ENCODE measurements around the gene ARHGEF3.

The ARHGEF3 gene

DNA sequence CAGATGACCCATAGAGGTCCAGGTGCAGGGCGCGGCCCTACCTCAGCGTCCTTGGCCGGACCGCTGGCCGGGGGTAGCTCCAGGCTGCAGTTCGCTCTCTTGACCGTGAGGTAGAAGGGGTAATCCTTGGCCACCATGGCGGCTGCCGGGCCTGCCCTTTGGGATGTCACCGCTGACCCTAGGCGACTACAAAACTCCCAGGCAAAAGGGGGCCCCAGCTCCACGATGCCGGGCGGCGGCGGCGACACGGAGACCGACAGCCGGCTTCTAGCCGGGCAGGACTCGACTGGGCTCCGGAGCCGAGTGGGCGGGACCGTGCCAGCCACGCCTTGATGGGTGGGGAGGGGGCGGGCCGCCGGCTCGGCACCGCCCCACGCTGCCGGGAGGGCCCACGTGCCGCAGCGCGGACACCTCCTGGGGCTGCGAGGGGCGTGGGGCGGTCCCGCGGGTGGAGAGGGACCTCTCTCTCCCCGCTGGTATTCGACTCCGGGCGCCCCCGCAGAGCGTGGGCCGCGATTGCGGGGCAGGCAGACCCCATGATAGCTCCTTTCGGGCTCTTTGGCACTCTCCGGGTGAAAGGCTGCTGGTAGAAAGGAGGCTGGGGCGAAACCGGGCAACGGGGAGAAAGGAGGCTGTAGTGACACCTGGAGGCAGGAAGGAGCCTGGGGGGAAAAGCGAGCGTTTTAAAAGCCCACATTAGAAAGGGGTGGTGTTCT is at the start of gene ARHGEF3:
ARHGEF3 (minus strand) TSS at position 288 of the 716 bp plus-strand sequence; CDS start at position 137, 151 bp downstream.
- peak; percentile 42 to 60 for DNase-seq

DNA sequence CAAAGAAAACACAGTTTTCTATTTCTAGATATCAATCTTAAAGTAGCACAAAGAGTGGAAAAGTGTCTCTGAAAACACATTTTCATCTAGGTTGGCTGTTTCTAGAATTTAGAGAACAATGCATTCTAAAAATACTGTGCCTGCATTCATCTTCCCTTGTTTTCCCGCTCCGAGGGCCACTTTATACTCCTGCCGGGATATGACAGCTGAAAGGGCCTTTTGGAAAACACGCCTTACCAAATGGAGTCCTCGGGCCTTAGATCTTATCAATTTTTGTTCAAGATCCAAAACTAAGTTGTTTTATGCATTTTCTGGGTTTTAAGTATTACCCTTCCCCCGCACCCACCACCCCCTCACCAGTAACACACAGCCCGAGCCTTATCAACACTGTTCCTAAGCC is 47.9 kb upstream of the ARHGEF3 start:
- no peak for DNase-seq

- no peak for DNase-seq
Measured at GRCh38 chr3:56845505-56845904, 43.8 kb upstream of the ARHGEF3 start.

GRCh38 chr3:56844536-56844935 is 42.8 kb upstream of the ARHGEF3 start:
- no peak for DNase-seq

DNA sequence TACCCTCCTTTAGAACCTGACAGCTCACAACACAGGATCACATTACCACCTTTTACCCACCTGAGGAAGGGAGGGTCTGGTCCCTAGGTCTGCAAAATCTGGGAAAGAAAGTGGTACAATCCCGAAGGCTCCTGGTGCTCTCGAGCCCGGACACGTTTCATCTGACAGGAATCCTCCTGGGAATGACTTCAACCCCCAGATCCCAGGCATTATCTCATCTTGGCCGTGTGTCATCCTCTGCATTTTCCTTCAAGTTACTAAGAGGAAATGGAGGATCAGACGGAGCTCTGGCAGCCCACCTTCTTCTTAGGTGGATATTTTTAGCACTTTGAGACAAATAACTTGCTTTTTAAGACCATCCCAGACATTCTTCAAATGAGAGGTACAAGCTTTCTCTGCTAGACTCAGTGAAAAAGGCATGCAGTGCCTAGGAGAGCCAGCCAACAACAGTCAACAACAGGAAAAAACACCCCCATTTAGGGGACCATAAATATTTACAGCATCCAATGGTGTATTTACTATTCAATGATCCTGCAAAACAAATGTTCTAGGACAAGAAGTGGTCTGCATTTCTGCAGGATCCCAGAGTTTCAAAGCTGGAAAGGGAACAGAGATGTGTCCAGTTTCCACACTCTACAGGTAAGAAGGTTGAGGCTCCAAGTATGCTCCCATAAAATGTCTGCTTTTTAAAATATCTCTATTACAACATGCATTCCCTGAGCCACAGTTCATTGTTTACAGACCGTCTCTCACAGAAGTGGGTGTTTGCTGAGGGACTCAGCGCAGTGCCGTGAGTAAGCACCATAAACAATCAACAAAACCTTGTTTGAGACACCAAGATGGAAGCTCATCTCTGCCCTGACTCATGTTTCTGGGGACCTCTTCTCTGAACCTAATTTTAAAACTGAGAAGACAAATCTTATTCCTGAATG is 38.3 kb upstream of the ARHGEF3 start:
- no peak for DNase-seq

DNA sequence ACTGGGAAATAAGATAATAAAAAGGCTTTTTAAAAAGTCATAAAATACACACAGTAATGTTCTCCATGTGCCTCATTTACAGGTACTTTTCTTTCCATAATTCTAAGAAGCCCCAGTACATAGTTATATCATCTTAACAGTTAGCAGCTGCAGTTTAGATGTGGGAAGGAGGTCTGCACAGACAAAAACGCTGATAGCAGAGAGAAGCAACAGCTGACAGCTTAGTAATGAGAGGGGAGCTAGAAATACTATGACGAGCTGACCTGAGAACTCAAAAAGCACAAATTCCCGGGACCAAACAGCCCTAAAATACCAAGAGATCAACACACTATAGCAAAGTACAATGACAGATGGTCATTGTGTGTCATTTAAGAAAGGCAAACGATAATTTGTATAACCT is 36.7 kb upstream of the ARHGEF3 start:
- no peak for DNase-seq

- DNase-seq: peak in 1 of 2 donors; percentile 37
Measured at GRCh38 chr3:56837196-56837955, 35.6 kb upstream of the ARHGEF3 start.

GRCh38 chr3:56836276-56837163 is 34.8 kb upstream of the ARHGEF3 start:
- no peak for DNase-seq

- no peak for DNase-seq
Measured at GRCh38 chr3:56835650-56836227, 34.0 kb upstream of the ARHGEF3 start.

- DNase-seq: no peak
Measured at GRCh38 chr3:56833536-56833935, 31.8 kb upstream of the ARHGEF3 start.

- DNase-seq: peak in 1 of 2 donors; percentile 20
Measured at GRCh38 chr3:56833022-56833421, 31.3 kb upstream of the ARHGEF3 start.

- DNase-seq: no peak
Measured at GRCh38 chr3:56831572-56831971, 29.8 kb upstream of the ARHGEF3 start.

DNA sequence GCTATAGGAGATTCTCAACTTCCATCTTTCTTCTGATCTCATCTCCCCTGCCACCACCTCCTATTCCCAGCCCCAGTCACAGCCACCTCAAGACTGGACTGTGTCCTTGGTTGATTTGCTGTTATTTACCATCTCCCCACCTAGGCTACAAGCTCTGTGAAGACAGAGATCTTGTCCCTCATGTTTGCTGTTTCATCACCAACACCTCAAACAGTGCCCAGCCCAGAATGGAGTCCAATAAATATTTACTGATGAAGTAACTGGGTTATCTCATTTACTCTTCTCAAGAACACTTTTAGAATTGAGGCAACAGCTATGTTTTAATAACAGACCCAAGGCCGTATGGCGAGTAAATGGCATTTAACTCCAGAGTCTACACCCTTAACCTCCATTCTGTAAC is 29.1 kb upstream of the ARHGEF3 start:
- DNase-seq: no peak

DNA sequence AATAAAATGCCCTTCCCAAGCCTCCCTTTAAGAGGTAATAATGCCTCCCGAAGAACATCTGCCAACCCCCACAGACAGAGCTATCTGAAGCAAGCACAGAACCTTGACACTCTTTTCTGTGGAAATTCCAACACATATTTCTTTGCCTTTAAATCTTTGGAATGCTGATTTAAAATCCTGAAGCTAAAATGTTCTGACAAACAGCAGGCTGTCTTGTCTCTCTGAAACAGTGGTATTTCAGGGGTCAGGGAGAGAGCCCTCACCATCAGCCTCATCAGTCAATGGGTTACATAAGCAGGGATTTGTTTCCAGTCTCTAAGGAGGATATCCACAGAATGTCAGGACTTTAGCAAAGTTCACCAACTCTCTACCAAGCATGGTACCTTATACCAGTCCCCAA is 27.8 kb upstream of the ARHGEF3 start:
- DNase-seq: no peak

DNA sequence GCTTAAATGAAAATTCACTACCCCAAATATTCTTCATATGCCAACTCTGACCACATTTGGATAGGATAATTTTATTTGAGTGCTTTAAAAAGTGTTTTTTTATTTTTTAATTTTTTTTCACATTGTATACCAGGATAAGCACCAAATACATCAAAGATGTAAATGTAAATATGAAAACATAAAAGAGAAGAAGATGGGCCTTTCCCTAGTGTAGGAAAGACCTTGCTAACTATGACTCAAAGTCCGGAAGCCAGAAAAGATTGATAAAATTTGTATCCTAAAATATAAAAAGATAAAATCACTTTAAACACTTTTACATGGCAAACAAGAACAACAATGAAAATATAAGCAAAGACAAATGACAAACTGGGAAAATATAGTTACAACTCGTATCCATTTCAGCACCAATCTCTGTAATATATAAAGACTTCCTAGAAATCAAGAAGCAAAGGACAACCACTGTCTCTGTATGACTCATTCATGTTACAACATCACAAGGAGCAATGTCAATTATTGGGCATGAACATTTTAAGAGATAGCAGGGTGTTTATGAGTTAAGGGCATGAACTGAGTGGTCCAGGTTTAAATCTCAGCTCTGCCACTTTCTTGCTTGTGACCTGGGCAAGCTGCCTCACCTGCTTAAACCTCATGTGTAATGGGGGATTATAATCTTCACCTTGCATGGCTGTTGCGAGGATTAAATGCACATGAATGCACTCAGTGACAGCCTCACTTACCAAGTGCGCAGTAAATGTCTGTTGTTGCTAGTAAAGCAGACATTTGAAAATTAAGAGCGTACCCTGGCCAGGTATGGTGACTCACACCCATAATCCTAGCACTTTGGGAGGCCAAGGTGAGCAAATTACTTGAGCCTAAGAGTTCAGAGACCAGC is 25.3 kb upstream of the ARHGEF3 start:
- peak in 1 of 2 donors; percentile 73 for DNase-seq

GRCh38 chr3:56825567-56826438 is 24.1 kb upstream of the ARHGEF3 start:
- no peak for DNase-seq

- no peak for DNase-seq
Measured at GRCh38 chr3:56823984-56824703, 22.4 kb upstream of the ARHGEF3 start.

DNA sequence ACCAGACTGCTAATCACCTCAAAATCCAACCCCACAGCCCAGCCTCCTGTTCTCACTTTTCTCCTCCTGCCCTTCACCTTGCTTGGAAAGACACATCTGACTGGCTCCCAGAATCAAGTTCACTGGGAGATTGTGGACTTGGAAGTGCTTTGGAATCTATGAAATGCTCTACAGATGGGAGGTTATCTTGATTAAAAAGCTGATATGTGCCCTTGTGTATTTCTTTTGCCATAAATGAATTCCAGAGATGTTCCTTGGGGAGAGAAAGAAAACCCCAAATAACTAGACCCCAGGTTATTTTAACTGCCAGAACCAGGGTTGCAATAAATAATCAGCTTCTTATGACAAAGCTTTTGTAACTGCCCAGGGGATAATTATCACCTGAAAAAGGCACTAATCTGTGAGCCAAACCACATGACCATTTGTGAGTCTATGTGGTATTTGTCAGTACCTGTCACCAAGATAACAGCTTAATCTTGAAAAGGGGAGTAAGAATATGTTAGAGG is 21.7 kb upstream of the ARHGEF3 start:
- DNase-seq: no peak

DNA sequence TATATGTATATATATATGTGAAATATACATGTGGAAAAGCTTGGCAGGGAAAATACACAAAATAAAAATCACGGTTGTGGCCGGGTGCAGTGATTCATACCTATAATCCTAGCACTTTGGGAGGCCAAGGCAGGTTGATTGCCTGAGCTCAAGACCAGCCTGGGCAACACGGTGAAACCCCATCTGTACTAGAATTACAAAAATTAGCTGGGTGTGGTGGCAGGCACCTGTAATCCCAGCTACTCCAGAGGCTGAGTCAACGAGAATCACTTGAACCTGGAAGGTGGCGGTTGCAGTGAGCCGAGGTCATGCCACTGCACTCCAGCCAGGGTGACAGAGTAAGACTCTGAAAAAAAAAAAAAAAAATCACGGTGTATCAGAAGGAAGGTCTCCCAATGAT is 20.8 kb upstream of the ARHGEF3 start:
- no peak for DNase-seq
